NB4 (cell line): ENCODE measurements around the gene BAIAP2.

Experiments used
- CTCF ChIP-seq: IDR thresholded peaks from one replicate; pipeline ENCODE4 v1.5.1; 2012; ENCODE audit warnings: low read depth, low read length
- MAX ChIP-seq: IDR thresholded peaks from 2 replicates; pipeline ENCODE4 v1.6.1; 2011; ENCODE audit warnings: low read depth, low read length
- POLR2A ChIP-seq: IDR thresholded peaks from 2 replicates; pipeline ENCODE4 v1.6.1; 2011; ENCODE audit warnings: mild to moderate bottlenecking; ENCODE audit not compliant: insufficient read length; ENCODE audit errors: extremely low read depth

- TF ChIP-seq CTCF: no peak
- no peak for TF ChIP-seq POLR2A
- TF ChIP-seq MAX: no peak
Observed at GRCh38 chr17:81143200-81143527, 108.2 kb downstream of the BAIAP2 start.
